GM12878 (cell line): ENCODE results near the gene CNTRL. TPM values are rescaled to one million over a fixed set of nuclear protein-coding genes. Genes with fewer than 3 reads are reported as not detected.
"Not testable (repeated sequence)": the region's sequence is repeated elsewhere in the genome, so short reads cannot be mapped to it uniquely, and the experiment has no call there.

Source experiments
- ATAC-seq: fragments of 200-7000 bp; cut with Tn5 transposase; 3 replicates; pipeline ENCODE4 v1.9.1; 2020; ENCODE audit warnings: mild to moderate bottlenecking, moderate library complexity
- BruUV-seq: library from RNA; stranded (reverse); fragments of 400-500 nt; replicated peaks from 2 replicates; lab custom pipeline; 2021; lab: Mats Ljungman, UMichigan
- CTCF ChIA-PET: fragments of 300-600 bp; sonication (Branson Sonifier 250); formaldehyde crosslinking; extraction: SDS; loops from one replicate; lab custom pipeline; 2021; ENCODE audit warnings: inconsistent platforms; lab: Yijun Ruan, JAX
- POLR2A ChIA-PET: fragments of 350-600 bp; formaldehyde crosslinking; extraction: SDS; loops from one replicate; lab custom pipeline; 2021; ENCODE audit warnings: inconsistent platforms; lab: Charles Lee
- RAD21 ChIA-PET: fragments of 300-600 bp; sonication (Branson Sonifier 250); formaldehyde crosslinking; loops from one replicate; lab custom pipeline; 2023; ENCODE audit warnings: antibody characterized with exemption; ENCODE audit not compliant: unreplicated experiment; lab: Charles Lee
- SMC1A ChIA-PET: fragments of 300-600 bp; sonication (Branson Sonifier 250); formaldehyde crosslinking; loops from one replicate; lab custom pipeline; 2023; ENCODE audit not compliant: unreplicated experiment, uncharacterized antibody; lab: Charles Lee
- DNase-seq: peaks from one replicate; pipeline ENCODE4 v3.0.0-alpha.2; 2011; ENCODE audit warnings: low read depth, low spot score
- FAIRE-seq: peaks from 3 replicates; lab custom pipeline; 2011; peaks lifted over from hg19 to GRCh38; lab: Jason Lieb, UNC
- H2AFZ ChIP-seq: 2 replicates; pipeline ENCODE4 v1.6.0; 2011; ENCODE audit warnings: low read depth, low read length, control low read depth; ENCODE audit not compliant: control insufficient read depth
- H3K27ac ChIP-seq: 2 replicates; pipeline ENCODE4 v1.5.1; 2011; ENCODE audit warnings: control low read depth; ENCODE audit not compliant: control insufficient read depth, insufficient read depth
- H3K27me3 ChIP-seq, 2 experiments: replicated peaks in 1 of 2; 2 replicates each; pipeline versions ENCODE4 v1.6.0 to v1.6.1; 2011; ENCODE audit warnings: low read length in 1 of 2; ENCODE audit not compliant: control insufficient read depth in 2 of 2, insufficient read depth in 2 of 2
- H3K36me3 ChIP-seq, 2 experiments: 2 replicates each; pipeline ENCODE4 v1.5.1; 2011; ENCODE audit warnings: low read length in 1 of 2; ENCODE audit not compliant: control insufficient read depth in 2 of 2, insufficient read depth in 2 of 2
- H3K4me1 ChIP-seq: 2 replicates; pipeline ENCODE4 v1.6.1; 2011; ENCODE audit warnings: mild to moderate bottlenecking, low read length, moderate library complexity, mixed read lengths; ENCODE audit not compliant: control insufficient read depth, insufficient read depth
- H3K4me2 ChIP-seq: 2 replicates; pipeline ENCODE4 v1.6.0; 2011; ENCODE audit warnings: control low read depth; ENCODE audit not compliant: control insufficient read depth, insufficient read depth
- H3K4me3 ChIP-seq: fragments of 200-600 bp; sonication (generic); 2 replicates; pipeline ENCODE4 v1.5.1; 2016
- H3K79me2 ChIP-seq: 2 replicates; pipeline ENCODE4 v1.6.0; 2011; ENCODE audit warnings: low read length; ENCODE audit not compliant: control insufficient read depth, insufficient read depth
- H3K9ac ChIP-seq: 2 replicates; pipeline ENCODE4 v1.8.0; 2011; ENCODE audit warnings: low read length, control low read depth, mixed read lengths; ENCODE audit not compliant: control insufficient read depth, insufficient read depth
- H3K9me3 ChIP-seq: replicated peaks from 3 replicates; pipeline ENCODE4 v1.5.1; 2011; ENCODE audit warnings: mild to moderate bottlenecking, low read length; ENCODE audit not compliant: control insufficient read depth, insufficient read depth
- H4K20me1 ChIP-seq: 2 replicates; pipeline ENCODE4 v1.6.0; 2011; ENCODE audit not compliant: control insufficient read depth, insufficient read depth
- CBFB ChIP-seq: IDR thresholded peaks from 2 replicates; pipeline ENCODE4 v1.6.1; 2016; ENCODE audit warnings: antibody characterized with exemption, low read depth
- CHD4 ChIP-seq: fragments of 200-600 bp; sonication (generic); IDR thresholded peaks from 2 replicates; pipeline ENCODE4 v1.6.1; 2016; ENCODE audit warnings: mild to moderate bottlenecking
- FOS ChIP-seq: IDR thresholded peaks from 3 replicates; pipeline ENCODE4 v1.6.1; 2011; ENCODE audit warnings: borderline replicate concordance; ENCODE audit not compliant: insufficient read length; ENCODE audit errors: extremely low read depth
- HCFC1 ChIP-seq: fragments of 150-350 bp; IDR thresholded peaks from 2 replicates; pipeline ENCODE4 v1.6.1; 2014; ENCODE audit warnings: low read length
- IKZF2 ChIP-seq, 2 experiments: fragments of 450-650 bp; IDR thresholded peaks; 2 replicates each; pipeline ENCODE4 v1.6.1; 2017; ENCODE audit warnings: mild to moderate bottlenecking in 2 of 2, moderate library complexity in 2 of 2
- MTA2 ChIP-seq: fragments of 450-650 bp; IDR thresholded peaks from 2 replicates; pipeline ENCODE4 v1.6.1; 2016; ENCODE audit warnings: low read depth, mild to moderate bottlenecking, moderate library complexity
- POLR2A ChIP-seq: IDR thresholded peaks from 2 replicates; pipeline ENCODE4 v1.6.1; 2011; ENCODE audit warnings: low read depth, mild to moderate bottlenecking, low read length
- POLR2AphosphoS5 ChIP-seq: IDR thresholded peaks from 2 replicates; pipeline ENCODE4 v1.6.1; 2011; ENCODE audit warnings: mild to moderate bottlenecking, low read length, inconsistent platforms
- YBX1 ChIP-seq: fragments of 450-650 bp; IDR thresholded peaks from 2 replicates; pipeline ENCODE4 v1.6.1; 2016; ENCODE audit warnings: antibody characterized with exemption
- YY1 ChIP-seq: IDR thresholded peaks from 2 replicates; pipeline ENCODE4 v1.6.1; 2011; ENCODE audit warnings: low read depth, mild to moderate bottlenecking, low read length
- WGBS: methylation state at CpG from one replicate; pipeline ENCODE4 v1.1.6; 2016; ENCODE audit warnings: low lambda C conversion rate; ENCODE audit not compliant: insufficient replicate concordance, insufficient coverage; ENCODE audit errors: missing lambda C conversion rate; 5-methylcytosine and 5-hydroxymethylcytosine counted together
- in situ Hi-C: fragments of 300-500 bp; cut with MboI; formaldehyde crosslinking; loops from 9 replicates; pipeline ENCODE4 v1.14.3; 2018; ENCODE audit warnings: mixed read lengths
- intact Hi-C: fragments of 100-400 bp; cut with micrococcal nuclease; formaldehyde crosslinking; loops from one replicate; pipeline ENCODE4 v1.14.2; 2022; ENCODE audit not compliant: unreplicated experiment
- polyA plus RNA-seq, 11 experiments: library from polyadenylated mRNA; depleted of rRNA in 4 of 11; unstranded in 6 of 11; stranded (reverse) in 5 of 11; fragments of >200 nt; fragmentation: Nextera tagmentation in 4 of 11; fragmentation: Illumina TruSeq in 1 of 11; extraction: Ambion mirVana in 4 of 11; extraction: Trizol in 1 of 11; gene quantifications; 1 replicate in 1 of 11; 2 replicates in 10 of 11; pipeline versions ENCODE4 v1.2.1 to v1.2.3, GENCODE V29; 2011 to 2016; ENCODE audit warnings: inconsistent platforms in 2 of 11, missing spikeins in 2 of 11, low read depth in 1 of 11
- total RNA-seq, 4 experiments: library from RNA; depleted of rRNA in 3 of 4; stranded (reverse); fragments of >200 nt in 3 of 4; fragmentation: Illumina TruSeq in 1 of 4; extraction: Trizol in 1 of 4; gene quantifications; 2 replicates each; pipeline versions ENCODE4 v1.2.1 to v1.2.3, GENCODE V29; 2013 to 2021
- TF ChIP-seq, protein P1 (sequence below): fragments of 450-650 bp; IDR thresholded peaks from 2 replicates; pipeline ENCODE4 v1.6.1; 2017; ENCODE audit warnings: mild to moderate bottlenecking

The CNTRL gene
- total and polyA plus RNA-seq, 10 of the 15 experiments (the other 5 are each of a cell fraction or from before 2014, with no cell fraction given) = 20.0 to 65.4 (median 38.8) TPM

GRCh38 chr9:121173501-121173900 is 98.7 kb downstream of the CNTRL start (continued):
- TF ChIP-seq, protein P1, sequence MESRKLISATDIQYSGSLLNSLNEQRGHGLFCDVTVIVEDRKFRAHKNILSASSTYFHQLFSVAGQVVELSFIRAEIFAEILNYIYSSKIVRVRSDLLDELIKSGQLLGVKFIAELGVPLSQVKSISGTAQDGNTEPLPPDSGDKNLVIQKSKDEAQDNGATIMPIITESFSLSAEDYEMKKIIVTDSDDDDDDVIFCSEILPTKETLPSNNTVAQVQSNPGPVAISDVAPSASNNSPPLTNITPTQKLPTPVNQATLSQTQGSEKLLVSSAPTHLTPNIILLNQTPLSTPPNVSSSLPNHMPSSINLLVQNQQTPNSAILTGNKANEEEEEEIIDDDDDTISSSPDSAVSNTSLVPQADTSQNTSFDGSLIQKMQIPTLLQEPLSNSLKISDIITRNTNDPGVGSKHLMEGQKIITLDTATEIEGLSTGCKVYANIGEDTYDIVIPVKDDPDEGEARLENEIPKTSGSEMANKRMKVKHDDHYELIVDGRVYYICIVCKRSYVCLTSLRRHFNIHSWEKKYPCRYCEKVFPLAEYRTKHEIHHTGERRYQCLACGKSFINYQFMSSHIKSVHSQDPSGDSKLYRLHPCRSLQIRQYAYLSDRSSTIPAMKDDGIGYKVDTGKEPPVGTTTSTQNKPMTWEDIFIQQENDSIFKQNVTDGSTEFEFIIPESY = no peak
- TF ChIP-seq YY1 (no peak), IKZF2 (IDR thresholded peaks at IDR 0.05) (no peak), YBX1 (no peak), HCFC1 (no peak), POLR2A (no peak), FOS (no peak), CBFB (no peak), CHD4 (no peak)

DNA sequence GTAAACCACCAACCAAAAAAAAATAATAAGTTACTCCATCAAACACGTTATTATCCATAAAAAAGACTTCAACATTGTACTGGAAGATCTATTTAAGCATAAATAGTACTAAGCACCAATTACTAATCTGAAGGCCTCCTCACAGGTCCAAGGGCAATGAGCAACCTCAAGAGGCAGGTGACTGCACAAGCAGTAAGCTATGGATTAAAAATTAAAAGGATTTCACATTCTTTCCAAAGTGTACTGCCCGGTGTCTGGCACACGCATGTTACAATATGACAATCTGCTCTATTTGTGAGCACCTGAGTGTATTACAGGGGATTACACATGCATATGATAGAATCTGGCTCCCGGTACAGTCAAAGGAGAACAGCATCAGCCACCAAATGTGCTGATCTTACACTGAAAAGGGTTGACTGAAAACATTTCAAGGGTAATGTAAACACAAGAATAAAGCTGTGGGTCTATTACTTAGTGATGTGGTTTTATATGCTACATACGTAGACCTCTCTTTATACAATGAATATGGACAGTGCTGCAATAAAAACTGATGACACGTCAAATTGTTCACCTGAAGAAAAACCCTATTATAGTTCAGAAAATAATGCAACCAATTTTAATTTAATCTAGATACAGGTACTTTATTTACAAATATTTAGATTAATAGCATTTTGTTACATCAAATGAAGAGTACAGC is 104.1 kb downstream of the CNTRL start:
- CTCF ChIA-PET = no interaction called here
- peaks cover 16% of the 10 kb centered on the region for H3K79me2 ChIP-seq
- POLR2A ChIA-PET = no interaction called here
- H3K27me3 ChIP-seq = no peaks in the 10 kb centered on the region
- no peak overlapping the region for H3K27ac ChIP-seq
- in situ Hi-C loops (no loop called here), intact Hi-C loops (no loop called here)
- RAD21 ChIA-PET = no interaction called here
- no TSS peak for BruUV-seq
- no peak for TF ChIP-seq MTA2
- TF ChIP-seq POLR2AphosphoS5 = peak; percentile 61; the same call in 1 of the 2 replicates
- FAIRE-seq (peak; percentile 35), DNase-seq (no peak), ATAC-seq (no peak)
- H3K36me3 ChIP-seq = peaks cover 10 to 37% of the 10 kb centered on the region in 2 experiments
- H2AFZ ChIP-seq = no peak overlapping the region
- H3K9ac ChIP-seq = no peak overlapping the region
- H3K9me3 ChIP-seq = no peaks in the 10 kb centered on the region
- H3K4me2 ChIP-seq = no peak overlapping the region
- SMC1A ChIA-PET = interaction anchor here (1.8 kb wide), 1 partner anchor 13 kb away, joined by 6 read pairs; no protein-coding TSS in a partner anchor
- no peak overlapping the region for H3K4me3 ChIP-seq
- no peaks in the 10 kb centered on the region for H4K20me1 ChIP-seq
- no peaks in the 10 kb centered on the region; the same call in 1 of the 2 replicates for H3K4me1 ChIP-seq
- 82% methylated on average over 6 of the region's 6 CpGs for WGBS

DNA sequence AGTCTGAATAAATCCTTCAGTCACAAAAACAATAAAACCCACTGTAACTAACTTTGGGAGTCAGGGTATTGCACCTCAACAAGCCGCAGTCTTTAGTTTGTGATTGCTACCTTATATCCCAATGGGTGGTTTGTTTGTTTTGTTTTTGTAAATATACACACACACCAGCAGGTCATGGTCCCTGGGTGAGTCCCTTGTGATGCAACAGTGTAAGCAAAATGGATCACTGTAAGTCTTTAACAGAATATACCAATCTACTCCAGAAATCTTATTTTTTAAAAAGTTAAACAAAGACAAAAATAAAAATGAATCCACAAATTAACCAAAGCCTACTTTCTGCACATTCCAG is 104.6 kb downstream of the CNTRL start:
- H3K27me3 ChIP-seq, H3K4me3 ChIP-seq, POLR2A ChIA-PET, H4K20me1 ChIP-seq, H3K9ac ChIP-seq, H3K4me2 ChIP-seq, CTCF ChIA-PET, H2AFZ ChIP-seq, BruUV-seq, intact Hi-C loops, H3K9me3 ChIP-seq, ATAC-seq, in situ Hi-C loops, H3K4me1 ChIP-seq, H3K27ac ChIP-seq, DNase-seq, RAD21 ChIA-PET: not testable (repeated sequence)
- peak; percentile 44 for FAIRE-seq
- Histone ChIP-seq H3K36me3 (peaks cover 8 to 35% of the 10 kb centered on the region in 2 experiments), H3K79me2 (peaks cover 19% of the 10 kb centered on the region)
- WGBS = 100% methylated on average over 1 of the region's 1 CpG
- SMC1A ChIA-PET = interaction anchor here (1.8 kb wide), 1 partner anchor 13 kb away, joined by 6 read pairs; no protein-coding TSS in a partner anchor
